Central memory CD8-positive, alpha-beta T cell (primary cell): ENCODE measurements around the gene IFIT1B.

Experiments used
- ATAC-seq: fragments of 150-1000 bp; cut with Tn5 transposase; replicated peaks from 2 replicates; pipeline ENCODE4 v1.10.0; 2022; ENCODE audit warnings: mild to moderate bottlenecking, moderate FRiP score, moderate number of reproducible peaks; ENCODE audit not compliant: poor library complexity, severe bottlenecking; ENCODE audit errors: extremely low read depth
- DNase-seq, 2 donors: peaks; one replicate each; pipeline ENCODE4 v3.0.0; 2021; ENCODE audit warnings: low spot score in 2 of 2
- H3K27ac Mint-ChIP-seq: one replicate; pipeline ENCODE4 v1.8.0; 2022; ENCODE audit warnings: low read depth, mild to moderate bottlenecking, moderate library complexity, mixed read lengths
- H3K27me3 Mint-ChIP-seq: one replicate; pipeline ENCODE4 v1.8.0; 2022; ENCODE audit warnings: mixed read lengths
- H3K36me3 Mint-ChIP-seq: one replicate; pipeline ENCODE4 v1.8.0; 2022; ENCODE audit warnings: mild to moderate bottlenecking, moderate library complexity, mixed read lengths; ENCODE audit not compliant: insufficient read depth
- H3K4me1 Mint-ChIP-seq: one replicate; pipeline ENCODE4 v1.8.0; 2022; ENCODE audit warnings: mixed read lengths
- H3K4me3 Mint-ChIP-seq: one replicate; pipeline ENCODE4 v1.8.0; 2022; ENCODE audit warnings: mild to moderate bottlenecking, moderate library complexity, mixed read lengths
- H3K9me3 Mint-ChIP-seq: one replicate; pipeline ENCODE4 v1.8.0; 2022; ENCODE audit warnings: mixed read lengths

IFIT1B gene

GRCh38 chr10:89413398-89413912, 35.6 kb downstream of the IFIT1B start:
- Mint-ChIP-seq H3K27ac (peak overlapping the region; percentile 96), H3K4me3 (peak overlapping the region; percentile 93), H3K9me3 (no peaks in the 10 kb centered on the region), H3K36me3 (peaks cover 21% of the 10 kb centered on the region), H3K27me3 (no peaks in the 10 kb centered on the region), H3K4me1 (peaks cover 48% of the 10 kb centered on the region)
- ATAC-seq = no peak
- DNase-seq = no peak

- DNase-seq = peak; percentile 60 to 64
- ATAC-seq = peak; percentile 78
- peak within 1 kb of the TSS; percentile 96 for H3K27ac Mint-ChIP-seq
- no peaks in the 10 kb centered on the region for H3K9me3 Mint-ChIP-seq
- no peaks in the 10 kb centered on the region for H3K27me3 Mint-ChIP-seq
- peak within 1 kb of the TSS; percentile 93 for H3K4me3 Mint-ChIP-seq
- H3K36me3 Mint-ChIP-seq = peaks cover 21% of the 10 kb centered on the region
- H3K4me1 Mint-ChIP-seq = peaks cover 49% of the 10 kb centered on the region
These were observed 36.5 kb downstream of the IFIT1B start, which contains the start of gene IFIT5 for GRCh38 chr10:89414146-89414878. TSS of gene IFIT5 (plus strand) at chr10:89414568. CDS start at chr10:89414799, 231 bp downstream.

- H3K9me3 Mint-ChIP-seq = no peaks in the 10 kb centered on the region
- H3K36me3 Mint-ChIP-seq = peaks cover 26% of the 10 kb centered on the region
- no peaks in the 10 kb centered on the region for H3K27me3 Mint-ChIP-seq
- peak overlapping the region; percentile 96 for H3K27ac Mint-ChIP-seq
- peak overlapping the region; percentile 93 for H3K4me3 Mint-ChIP-seq
- peaks cover 49% of the 10 kb centered on the region for H3K4me1 Mint-ChIP-seq
- no peak for DNase-seq
- ATAC-seq = peak; percentile 42
These were observed 37.3 kb downstream of the IFIT1B start for GRCh38 chr10:89414879-89415821.

DNA sequence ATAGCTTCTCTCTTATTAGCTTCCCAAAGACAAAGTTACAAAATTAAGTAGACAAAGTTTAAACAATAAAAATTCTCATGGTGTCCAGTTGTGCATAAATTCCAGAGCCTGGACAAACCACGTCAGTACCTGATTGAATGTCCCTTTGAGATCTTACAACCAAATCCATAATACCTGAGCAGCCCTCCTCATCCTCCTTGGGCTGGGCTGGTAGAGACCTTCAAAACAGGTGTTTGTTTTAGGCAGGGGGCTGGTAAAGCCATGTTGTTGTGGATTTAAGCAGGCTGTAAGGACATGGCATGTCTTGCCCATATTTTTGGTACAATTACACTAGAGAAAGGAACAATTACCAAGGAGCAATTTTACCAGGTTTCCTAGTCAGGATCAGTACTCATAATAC, 38.6 kb downstream of the IFIT1B start:
- ATAC-seq (no peak), DNase-seq (no peak)
- Mint-ChIP-seq H3K4me1 (peaks cover 40% of the 10 kb centered on the region), H3K27me3 (no peaks in the 10 kb centered on the region), H3K9me3 (no peaks in the 10 kb centered on the region), H3K27ac (peak overlapping the region; percentile 96), H3K36me3 (peaks cover 30% of the 10 kb centered on the region), H3K4me3 (peak overlapping the region; percentile 93)

- Mint-ChIP-seq H3K27ac (no peak overlapping the region), H3K36me3 (peaks cover 21% of the 10 kb centered on the region), H3K27me3 (no peaks in the 10 kb centered on the region), H3K4me1 (peaks cover 34% of the 10 kb centered on the region), H3K4me3 (no peak overlapping the region), H3K9me3 (no peaks in the 10 kb centered on the region)
- DNase-seq (no peak), ATAC-seq (no peak)
These were observed 41.7 kb downstream of the IFIT1B start for GRCh38 chr10:89419548-89419947.

DNA sequence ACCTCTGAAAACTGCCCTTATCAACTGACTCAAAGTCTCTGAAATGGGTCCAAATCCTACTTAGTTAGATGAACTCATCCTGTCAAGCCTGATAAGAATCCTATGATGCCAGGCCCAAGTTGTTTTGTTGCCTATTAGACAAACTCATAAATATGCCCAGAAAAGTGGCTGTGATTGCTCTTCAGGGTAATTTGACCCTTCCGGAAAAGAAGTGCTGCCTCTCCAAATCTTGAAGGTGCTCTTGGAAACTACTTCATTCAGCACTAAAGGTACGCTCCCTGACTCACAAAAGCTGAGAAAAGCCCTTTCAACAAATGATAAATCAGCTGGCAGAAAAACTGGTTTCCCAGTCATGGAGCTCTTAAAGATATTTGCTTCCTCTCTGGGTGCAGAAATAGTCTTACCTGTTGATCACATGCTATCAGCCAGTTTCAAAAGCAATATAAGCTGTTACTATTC, 43.2 kb downstream of the IFIT1B start:
- H3K9me3 Mint-ChIP-seq = no peaks in the 10 kb centered on the region
- H3K27ac Mint-ChIP-seq = no peak overlapping the region
- H3K27me3 Mint-ChIP-seq = no peaks in the 10 kb centered on the region
- DNase-seq (no peak), ATAC-seq (no peak)
- H3K4me1 Mint-ChIP-seq = peaks cover 24% of the 10 kb centered on the region
- H3K36me3 Mint-ChIP-seq = peaks cover 15% of the 10 kb centered on the region
- no peak overlapping the region for H3K4me3 Mint-ChIP-seq

DNA sequence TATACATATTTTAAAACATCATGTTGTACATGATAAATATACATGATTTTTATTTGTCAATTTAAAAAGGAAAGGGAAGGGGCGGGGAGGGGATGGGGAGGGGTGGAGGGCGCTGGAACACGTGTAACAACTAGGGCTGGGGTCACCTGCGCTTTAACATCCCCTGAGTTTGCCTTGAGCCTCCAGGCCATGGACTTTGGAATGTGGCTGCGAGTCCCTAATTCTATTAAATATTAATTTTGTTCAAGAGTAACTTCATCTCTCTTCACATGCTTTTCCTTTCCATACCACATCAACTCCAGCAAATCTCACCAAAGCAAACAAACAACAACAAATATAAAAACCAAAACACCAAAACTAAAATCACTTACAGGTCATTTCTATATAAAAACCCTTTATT, 47.1 kb downstream of the IFIT1B start:
- Mint-ChIP-seq H3K4me3 (no peak overlapping the region), H3K36me3 (peaks cover 8% of the 10 kb centered on the region), H3K27me3 (peaks cover 8% of the 10 kb centered on the region), H3K9me3 (no peaks in the 10 kb centered on the region), H3K27ac (no peak overlapping the region), H3K4me1 (no peaks in the 10 kb centered on the region)
- DNase-seq = no peak
- ATAC-seq = no peak

DNA sequence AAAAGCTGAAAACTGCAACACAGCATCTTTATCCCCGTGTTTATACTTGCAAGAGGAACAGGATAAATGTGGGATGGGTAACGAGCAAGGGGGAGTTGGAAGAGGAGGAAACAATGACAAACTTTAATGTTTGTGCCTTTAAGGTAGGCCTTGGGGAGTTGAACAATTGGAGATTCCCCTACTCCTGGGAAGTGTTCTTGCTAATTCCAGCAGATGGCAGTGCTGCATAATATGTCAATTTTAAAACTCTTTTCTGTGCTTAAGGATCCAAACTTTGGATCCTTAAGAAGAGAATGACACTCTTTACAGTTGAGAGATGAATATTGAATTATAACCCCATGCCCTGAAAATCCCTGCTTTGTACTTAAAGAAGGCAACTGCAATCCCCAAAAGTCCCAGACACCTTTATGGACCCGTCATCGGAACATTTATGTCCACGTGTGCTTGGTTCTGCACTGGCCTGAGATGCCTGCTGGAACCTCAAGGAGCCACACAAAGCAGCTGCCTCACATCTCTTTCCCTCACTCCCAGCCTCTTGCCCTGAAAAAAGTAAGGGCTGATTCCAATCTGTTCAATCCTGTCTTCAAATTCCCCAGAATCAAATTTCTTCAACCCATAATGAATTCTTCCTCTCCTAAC, 48.5 kb downstream of the IFIT1B start:
- Mint-ChIP-seq H3K27me3 (peaks cover 8% of the 10 kb centered on the region), H3K4me1 (no peaks in the 10 kb centered on the region), H3K9me3 (no peaks in the 10 kb centered on the region), H3K36me3 (peaks cover 3% of the 10 kb centered on the region), H3K27ac (no peak overlapping the region), H3K4me3 (no peak overlapping the region)
- DNase-seq = no peak
- peak; percentile 56 for ATAC-seq

DNA sequence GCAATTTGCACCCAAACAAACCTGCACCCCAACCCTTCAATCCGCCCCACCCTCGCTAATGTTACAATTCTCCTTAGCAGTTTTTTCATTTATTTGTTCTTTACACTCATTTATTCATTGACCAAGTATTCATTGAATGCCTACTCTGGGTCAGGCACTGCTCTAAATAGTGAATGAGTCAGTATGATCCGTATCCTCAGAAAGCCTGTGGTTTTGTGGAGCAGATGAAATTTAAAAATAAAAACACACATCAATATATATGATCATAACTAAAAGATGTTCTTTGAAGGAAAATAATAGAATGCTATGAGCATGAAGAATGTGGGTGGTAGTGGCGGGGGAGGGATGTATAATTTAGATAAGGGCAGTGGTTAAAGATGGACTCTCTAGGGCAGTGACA, 49.8 kb downstream of the IFIT1B start:
- H3K36me3 Mint-ChIP-seq = peaks cover 3% of the 10 kb centered on the region
- H3K4me1 Mint-ChIP-seq = no peaks in the 10 kb centered on the region
- no peak for DNase-seq
- no peak overlapping the region for H3K27ac Mint-ChIP-seq
- ATAC-seq = no peak
- no peak overlapping the region for H3K4me3 Mint-ChIP-seq
- H3K27me3 Mint-ChIP-seq = peaks cover 8% of the 10 kb centered on the region
- H3K9me3 Mint-ChIP-seq = no peaks in the 10 kb centered on the region

DNA sequence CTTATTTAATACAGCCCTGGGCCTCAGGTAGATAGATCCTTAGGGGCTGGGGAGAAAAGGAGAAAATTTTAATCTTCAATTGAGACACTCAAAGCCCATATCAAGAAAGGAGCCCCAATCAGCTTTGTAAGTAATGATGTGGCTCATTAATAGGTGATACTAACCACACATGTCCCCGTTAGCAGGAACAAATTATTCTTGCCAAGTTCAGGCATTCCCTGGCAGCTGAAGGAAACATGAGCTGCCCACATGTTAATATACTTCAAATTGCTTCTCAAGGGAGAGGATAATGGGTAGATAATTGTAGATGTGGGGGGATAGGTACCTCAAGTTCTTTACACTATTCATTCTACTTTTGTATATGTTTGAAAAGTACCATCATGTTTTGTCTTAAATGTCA, 51.0 kb downstream of the IFIT1B start:
- DNase-seq (no peak), ATAC-seq (no peak)
- Mint-ChIP-seq H3K27ac (no peak overlapping the region), H3K4me1 (no peaks in the 10 kb centered on the region), H3K27me3 (peaks cover 20% of the 10 kb centered on the region), H3K36me3 (peaks cover 3% of the 10 kb centered on the region), H3K4me3 (no peak overlapping the region), H3K9me3 (no peaks in the 10 kb centered on the region)

DNA sequence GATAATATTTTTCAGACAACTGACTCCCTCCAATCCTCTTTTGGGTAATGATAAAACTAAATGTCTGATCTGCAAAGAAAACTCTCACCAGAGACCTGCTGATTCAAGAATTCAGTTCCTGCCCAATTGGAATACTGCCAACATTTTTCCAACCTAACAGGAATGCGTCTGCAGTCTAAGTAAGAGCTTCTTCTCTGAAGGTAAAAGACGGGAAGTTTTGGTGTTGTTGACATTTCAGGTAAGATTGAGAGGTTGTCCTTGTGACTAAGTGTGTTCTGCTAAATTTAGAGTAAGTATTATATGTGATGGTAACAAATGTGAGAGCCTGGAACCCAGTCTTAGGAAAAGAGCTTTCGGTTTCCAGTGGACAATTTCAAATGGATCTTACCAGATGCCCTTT, 54.1 kb downstream of the IFIT1B start:
- Mint-ChIP-seq H3K27ac (no peak overlapping the region), H3K9me3 (no peaks in the 10 kb centered on the region), H3K27me3 (peaks cover 50% of the 10 kb centered on the region), H3K4me3 (no peak overlapping the region), H3K36me3 (no peaks in the 10 kb centered on the region), H3K4me1 (no peaks in the 10 kb centered on the region)
- ATAC-seq = no peak
- DNase-seq = no peak
